GM19455 (cell line): ENCODE results near the gene ANO2.
"Not testable (repeated sequence)": the region's sequence is repeated elsewhere in the genome, so short reads cannot be mapped to it uniquely, and the experiment has no call there.

Source experiments
- ATAC-seq: cut with Tn5 transposase; IDR thresholded peaks from one replicate; pipeline ENCODE4 v1.9.1; 2021; ENCODE audit not compliant: unreplicated experiment

The ANO2 gene

GRCh38 chr12:5685935-5686334 is 259.1 kb downstream of the ANO2 start:
- ATAC-seq, result no peak

GRCh38 chr12:5684989-5685388 is 260.1 kb downstream of the ANO2 start:
- no peak for ATAC-seq

GRCh38 chr12:5682581-5682980 is 262.5 kb downstream of the ANO2 start:
- no peak for ATAC-seq

GRCh38 chr12:5678176-5678575 is 266.9 kb downstream of the ANO2 start:
- no peak for ATAC-seq

GRCh38 chr12:5669624-5670023 is 275.4 kb downstream of the ANO2 start:
- ATAC-seq, result not testable (repeated sequence)

- no peak for ATAC-seq
These were observed 279.4 kb downstream of the ANO2 start for GRCh38 chr12:5665615-5666014.

GRCh38 chr12:5661811-5662210 is 283.2 kb downstream of the ANO2 start:
- no peak for ATAC-seq

GRCh38 chr12:5660238-5660637 is 284.8 kb downstream of the ANO2 start:
- ATAC-seq, result no peak

GRCh38 chr12:5658339-5658941 is 286.6 kb downstream of the ANO2 start:
- ATAC-seq, result not testable (repeated sequence)

GRCh38 chr12:5656836-5657235 is 288.2 kb downstream of the ANO2 start:
- no peak for ATAC-seq

GRCh38 chr12:5655120-5655519 is 289.9 kb downstream of the ANO2 start:
- ATAC-seq, result no peak

- no peak for ATAC-seq
These were observed 291.0 kb downstream of the ANO2 start for GRCh38 chr12:5654019-5654418.

GRCh38 chr12:5650829-5651461 is 294.1 kb downstream of the ANO2 start:
- ATAC-seq, result no peak

- no peak for ATAC-seq
These were observed 294.8 kb downstream of the ANO2 start for GRCh38 chr12:5650281-5650680.

- no peak for ATAC-seq
These were observed 296.2 kb downstream of the ANO2 start for GRCh38 chr12:5648692-5649359.

- ATAC-seq, result no peak
These were observed 301.8 kb downstream of the ANO2 start for GRCh38 chr12:5643266-5643665.

- ATAC-seq, result no peak
These were observed 307.4 kb downstream of the ANO2 start for GRCh38 chr12:5637698-5638097.

GRCh38 chr12:5636907-5637306 is 308.2 kb downstream of the ANO2 start:
- ATAC-seq, result no peak

GRCh38 chr12:5633106-5633505 is 312.0 kb downstream of the ANO2 start:
- ATAC-seq, result no peak

GRCh38 chr12:5632453-5632852 is 312.6 kb downstream of the ANO2 start:
- no peak for ATAC-seq

- no peak for ATAC-seq
These were observed 313.6 kb downstream of the ANO2 start for GRCh38 chr12:5631497-5631896.

GRCh38 chr12:5630726-5631125 is 314.3 kb downstream of the ANO2 start:
- ATAC-seq, result no peak
